ENCODE results near the gene CD58.
"Not testable (repeated sequence)": the region's sequence is repeated elsewhere in the genome, so short reads cannot be mapped to it uniquely, and the experiment has no call there.

Gene CD58

GRCh38 chr1:116591951-116592605, 21.3 kb upstream of the CD58 start:
- not testable (repeated sequence) for DNase-seq (ENCODE audit: low read depth)

GRCh38 chr1:116591006-116591950, 20.5 kb upstream of the CD58 start:
- not testable (repeated sequence) for DNase-seq (ENCODE audit: low read depth)

GRCh38 chr1:116590359-116591005, 19.7 kb upstream of the CD58 start:
- not testable (repeated sequence) for DNase-seq (ENCODE audit: low read depth)

- DNase-seq (ENCODE audit: low read depth) = not testable (repeated sequence)
Measured at GRCh38 chr1:116589101-116589735, 18.4 kb upstream of the CD58 start.

- no peak for DNase-seq (ENCODE audit: low read depth)
Measured at GRCh38 chr1:116587501-116588227, 16.8 kb upstream of the CD58 start.

GRCh38 chr1:116586741-116587143, 15.9 kb upstream of the CD58 start:
- DNase-seq (ENCODE audit: low read depth) = no peak

GRCh38 chr1:116585886-116586285, 15.1 kb upstream of the CD58 start:
- no peak for DNase-seq (ENCODE audit: low read depth)

GRCh38 chr1:116581323-116581885, 10.6 kb upstream of the CD58 start:
- no peak for DNase-seq (ENCODE audit: low read depth)

- no peak for DNase-seq (ENCODE audit: low read depth)
Measured at GRCh38 chr1:116580446-116581322, 9.9 kb upstream of the CD58 start.

GRCh38 chr1:116579259-116579875, 8.5 kb upstream of the CD58 start:
- no peak for DNase-seq (ENCODE audit: low read depth)

GRCh38 chr1:116578581-116578980, 7.8 kb upstream of the CD58 start:
- no peak for DNase-seq (ENCODE audit: low read depth)

- DNase-seq (ENCODE audit: low read depth) = no peak
Measured at GRCh38 chr1:116577759-116578314, 7.0 kb upstream of the CD58 start.

- no peak for DNase-seq (ENCODE audit: low read depth)
Measured at GRCh38 chr1:116574581-116575291, 3.9 kb upstream of the CD58 start.

GRCh38 chr1:116573431-116574095, 2.7 kb upstream of the CD58 start:
- DNase-seq (ENCODE audit: low read depth) = no peak

GRCh38 chr1:116572771-116573430, 2.1 kb upstream of the CD58 start:
- no peak for DNase-seq (ENCODE audit: low read depth)

GRCh38 chr1:116572099-116572498, 1.3 kb upstream of the CD58 start:
- no peak for DNase-seq (ENCODE audit: low read depth)

GRCh38 chr1:116571215-116571919, 541 bp upstream of the CD58 start:
- DNase-seq (ENCODE audit: low read depth) = no peak

Measured in GM04503 (cell line).